K562 (cell line): Measurements from ENCODE around the gene ITGAE. TPM values are rescaled to one million over a fixed set of nuclear protein-coding genes. Genes with fewer than 3 reads are reported as not detected.

Source experiments
- ATAC-seq: fragments of 200-7000 bp; cut with Tn5 transposase; 3 replicates; pipeline ENCODE4 v1.9.1; 2020; ENCODE audit warnings: moderate library complexity
- BruUV-seq: library from RNA; stranded (reverse); fragments of 400-500 nt; replicated peaks from 2 replicates; lab custom pipeline; 2021; lab: Mats Ljungman, UMichigan
- CTCF ChIA-PET: fragments of 300-600 bp; formaldehyde crosslinking; extraction: SDS; loops from one replicate; lab custom pipeline; 2021; ENCODE audit warnings: low intra/inter-chr PET ratio; lab: Yijun Ruan, JAX
- POLR2A ChIA-PET: fragments of 300-600, 350-650 bp; sonication (Branson Sonifier 250); formaldehyde crosslinking; extraction: SDS; loops from one replicate; lab custom pipeline; 2021; ENCODE audit warnings: antibody characterized with exemption, inconsistent platforms; lab: Yijun Ruan, JAX
- DNase-seq, 4 experiments: peaks; one replicate each; pipeline versions ENCODE4 v3.0.0 to v3.0.0-alpha.2; 2011 to 2018; ENCODE audit warnings: low spot score in 3 of 4, mixed read lengths in 3 of 4; ENCODE audit errors: extremely low read depth in 1 of 4
- FAIRE-seq: peaks from 2 replicates; lab custom pipeline; 2011; peaks lifted over from hg19 to GRCh38; lab: Jason Lieb, UNC
- H2AFZ ChIP-seq: 2 replicates; pipeline ENCODE4 v1.6.0; 2011; ENCODE audit warnings: low read depth, low read length, control low read depth, inconsistent platforms
- H3K27ac ChIP-seq: fragments of 200-600 bp; 3 replicates; pipeline ENCODE4 v1.8.0; 2011; ENCODE audit warnings: low read depth, mild to moderate bottlenecking, control low read depth, inconsistent platforms, low read length, moderate library complexity, mixed read lengths; ENCODE audit errors: extremely low read depth
- H3K27me3 ChIP-seq, 2 experiments: fragments of 300-600 bp in 1 of 2; 2 replicates in 1 of 2; 3 replicates in 1 of 2; pipeline versions ENCODE4 v1.6.0 to v1.8.0; 2011; ENCODE audit warnings: inconsistent platforms in 2 of 2, low read length in 2 of 2, mild to moderate bottlenecking in 1 of 2, mixed read lengths in 1 of 2, moderate library complexity in 1 of 2; ENCODE audit not compliant: control insufficient read depth in 2 of 2, insufficient read depth in 2 of 2
- H3K36me3 ChIP-seq: fragments of 300-600 bp; 3 replicates; pipeline ENCODE4 v1.8.0; 2011; ENCODE audit warnings: mild to moderate bottlenecking, low read length, inconsistent platforms; ENCODE audit not compliant: control insufficient read depth, insufficient read depth
- H3K4me1 ChIP-seq, 2 experiments: fragments of 200-600 bp in 1 of 2; replicated peaks in 1 of 2; 2 replicates in 1 of 2; 3 replicates in 1 of 2; pipeline versions ENCODE4 v1.5.1 to v1.8.0; 2011; ENCODE audit warnings: inconsistent platforms in 2 of 2, low read length in 2 of 2, mild to moderate bottlenecking in 1 of 2, mixed read lengths in 1 of 2, moderate library complexity in 1 of 2; ENCODE audit not compliant: control insufficient read depth in 2 of 2, insufficient read depth in 2 of 2
- H3K4me2 ChIP-seq: 2 replicates; pipeline ENCODE4 v1.6.1; 2011; ENCODE audit warnings: low read length, control low read depth, inconsistent platforms, mixed read lengths; ENCODE audit not compliant: insufficient read depth
- H3K4me3 ChIP-seq: fragments of 200-600 bp; sonication (generic), shearing (Covaris generic); 2 replicates; pipeline ENCODE4 v1.5.1; 2016; ENCODE audit warnings: control low read depth, inconsistent platforms
- H3K79me2 ChIP-seq: fragments of 200-600 bp; 3 replicates; pipeline ENCODE4 v1.8.0; 2011; ENCODE audit warnings: low read length, inconsistent platforms; ENCODE audit not compliant: control insufficient read depth, insufficient read depth
- H3K9ac ChIP-seq, 2 experiments: 2 replicates each; pipeline versions ENCODE4 v1.6.0 to v1.6.1; 2011; ENCODE audit warnings: low read depth in 2 of 2, low read length in 2 of 2, control low read depth in 1 of 2, inconsistent platforms in 1 of 2, mild to moderate bottlenecking in 1 of 2, mixed read lengths in 1 of 2; ENCODE audit not compliant: insufficient read depth in 1 of 2
- H3K9me1 ChIP-seq: one replicate; pipeline ENCODE4 v1.6.0; 2011; ENCODE audit warnings: inconsistent platforms, mild to moderate bottlenecking, low read length, moderate library complexity; ENCODE audit not compliant: control insufficient read depth, insufficient read depth
- H3K9me3 ChIP-seq: replicated peaks from 2 replicates; pipeline ENCODE4 v1.5.1; 2011; ENCODE audit warnings: low read depth, low read length, inconsistent platforms; ENCODE audit not compliant: control insufficient read depth, insufficient read depth
- H4K20me1 ChIP-seq: replicated peaks from 2 replicates; pipeline ENCODE4 v1.6.1; 2011; ENCODE audit warnings: low read length, inconsistent platforms, mixed read lengths; ENCODE audit not compliant: control insufficient read depth, insufficient read depth
- ATF1 ChIP-seq, 2 experiments: fragments of 450-650 bp in 1 of 2; IDR thresholded peaks; 2 replicates each; pipeline ENCODE4 v1.6.1; 2016; ENCODE audit warnings: missing compliant biosample characterization in 1 of 2, missing genetic modification characterization in 1 of 2
- CREM ChIP-seq: IDR thresholded peaks from 2 replicates; pipeline ENCODE4 v1.6.1; 2014; ENCODE audit warnings: antibody characterized with exemption, low read depth
- DPF2 ChIP-seq: fragments of 450-650 bp; IDR thresholded peaks from 2 replicates; pipeline ENCODE4 v1.6.1; 2016
- JUN ChIP-seq, 2 experiments: sonication (generic) in 1 of 2; formaldehyde crosslinking in 1 of 2; IDR thresholded peaks; 2 replicates each; pipeline versions ENCODE4 v1.6.1 to v1.8.0; 2012 to 2022; ENCODE audit warnings: borderline replicate concordance in 2 of 2, mild to moderate bottlenecking in 2 of 2, improper control_type of control experiment in 1 of 2, low read depth in 1 of 2, low read length in 1 of 2, missing genetic modification reagents in 1 of 2
- KDM5B ChIP-seq: fragments of 200-600 bp; sonication (generic); IDR thresholded peaks from 2 replicates; pipeline ENCODE4 v1.6.1; 2012; ENCODE audit warnings: low read depth, mild to moderate bottlenecking, moderate library complexity, low read length, control low read depth, inconsistent platforms; ENCODE audit not compliant: insufficient replicate concordance
- MEIS2 ChIP-seq: fragments of 450-650 bp; IDR thresholded peaks from 2 replicates; pipeline ENCODE4 v1.6.1; 2014; ENCODE audit warnings: mild to moderate bottlenecking; ENCODE audit not compliant: partially characterized antibody
- RB1 ChIP-seq: fragments of 450-650 bp; IDR thresholded peaks from 2 replicates; pipeline ENCODE4 v1.6.1; 2017; ENCODE audit warnings: low read depth, mild to moderate bottlenecking
- RBFOX2 ChIP-seq: fragments of 200-400 bp; formaldehyde crosslinking; IDR thresholded peaks from 2 replicates; pipeline ENCODE4 v1.6.1; 2017; ENCODE audit warnings: low read depth, mild to moderate bottlenecking, low read length, moderate library complexity
- RNF2 ChIP-seq: sonication (generic); IDR thresholded peaks from 2 replicates; pipeline ENCODE4 v1.6.1; 2016
- ZKSCAN1 ChIP-seq: fragments of 150-350 bp; IDR thresholded peaks from 2 replicates; pipeline ENCODE4 v1.6.1; 2016; ENCODE audit warnings: low read depth, low read length
- ZNF232 ChIP-seq: sonication (generic); formaldehyde crosslinking; IDR thresholded peaks from 2 replicates; pipeline ENCODE4 v1.8.0; 2022; ENCODE audit warnings: mild to moderate bottlenecking, missing genetic modification reagents
- ZNF507 ChIP-seq: conservative IDR thresholded peaks from 2 replicates; pipeline ENCODE4 v1.6.1; 2017; ENCODE audit warnings: missing genetic modification characterization, missing compliant biosample characterization
- ZNF639 ChIP-seq, 2 experiments: fragments of 200-800 bp in 1 of 2; sonication (Bioruptor generic) in 1 of 2; sonication (generic) in 1 of 2; formaldehyde crosslinking in 1 of 2; IDR thresholded peaks in 1 of 2; conservative IDR thresholded peaks in 1 of 2; 2 replicates each; pipeline versions ENCODE4 v1.5.0 to v1.6.1; 2016 to 2020; ENCODE audit warnings: missing compliant biosample characterization in 1 of 2, missing genetic modification characterization in 1 of 2, missing genetic modification reagents in 1 of 2
- WGBS: fragments of 100-300 bp; shearing (Covaris generic); methylation state at CpG from one replicate; pipeline ENCODE4 v1.1.6; 2016; ENCODE audit warnings: low coverage, mixed read lengths; ENCODE audit not compliant: insufficient coverage; ENCODE audit errors: missing lambda C conversion rate; 5-methylcytosine and 5-hydroxymethylcytosine counted together
- in situ Hi-C: fragments of 300-500 bp; cut with MboI; formaldehyde crosslinking; loops from 4 replicates; pipeline ENCODE4 v1.15.0; 2018; ENCODE audit warnings: inconsistent platforms, mixed read lengths
- intact Hi-C: fragments of 100-400 bp; cut with micrococcal nuclease; formaldehyde crosslinking; loops from 2 replicates; pipeline ENCODE4 v1.14.2; 2022
- polyA plus RNA-seq, 8 experiments: library from polyadenylated mRNA; depleted of rRNA in 4 of 8; stranded (reverse) in 5 of 8; unstranded in 3 of 8; fragments of >200 nt; fragmentation: Nextera tagmentation in 2 of 8; fragmentation: Illumina TruSeq in 1 of 8; extraction: Ambion mirVana in 2 of 8; extraction: Trizol in 1 of 8; gene quantifications; 2 replicates each; pipeline versions ENCODE4 v1.2.1 to v1.2.3, GENCODE V29; 2011 to 2014; ENCODE audit warnings: inconsistent platforms in 1 of 8, missing spikeins in 1 of 8
- total RNA-seq, 7 experiments: library from RNA; depleted of rRNA in 6 of 7; stranded (reverse); fragments of >200 nt in 6 of 7; fragmentation: Illumina TruSeq in 2 of 7; extraction: Trizol in 2 of 7; gene quantifications; 2 replicates each; pipeline versions ENCODE4 v1.2.1 to v1.2.3, GENCODE V29; 2011 to 2021; ENCODE audit warnings: low replicate concordance in 1 of 7
- TF ChIP-seq, protein P1 (sequence below): fragments of 450-650 bp; IDR thresholded peaks from 2 replicates; pipeline ENCODE4 v1.7.0; 2016; ENCODE audit warnings: borderline replicate concordance
- TF ChIP-seq, protein P2 (sequence below): fragments of 250-450 bp; sonication (Bioruptor Pico); IDR thresholded peaks from 2 replicates; pipeline ENCODE4 v1.4.0; 2020; ENCODE audit warnings: mild to moderate bottlenecking, moderate library complexity, borderline replicate concordance

ITGAE gene
- total and polyA plus RNA-seq, 9 of the 15 experiments (the other 6 are each of a cell fraction or from before 2014, with no cell fraction given), result 14.8 to 160 (median 27.0) TPM

DNA sequence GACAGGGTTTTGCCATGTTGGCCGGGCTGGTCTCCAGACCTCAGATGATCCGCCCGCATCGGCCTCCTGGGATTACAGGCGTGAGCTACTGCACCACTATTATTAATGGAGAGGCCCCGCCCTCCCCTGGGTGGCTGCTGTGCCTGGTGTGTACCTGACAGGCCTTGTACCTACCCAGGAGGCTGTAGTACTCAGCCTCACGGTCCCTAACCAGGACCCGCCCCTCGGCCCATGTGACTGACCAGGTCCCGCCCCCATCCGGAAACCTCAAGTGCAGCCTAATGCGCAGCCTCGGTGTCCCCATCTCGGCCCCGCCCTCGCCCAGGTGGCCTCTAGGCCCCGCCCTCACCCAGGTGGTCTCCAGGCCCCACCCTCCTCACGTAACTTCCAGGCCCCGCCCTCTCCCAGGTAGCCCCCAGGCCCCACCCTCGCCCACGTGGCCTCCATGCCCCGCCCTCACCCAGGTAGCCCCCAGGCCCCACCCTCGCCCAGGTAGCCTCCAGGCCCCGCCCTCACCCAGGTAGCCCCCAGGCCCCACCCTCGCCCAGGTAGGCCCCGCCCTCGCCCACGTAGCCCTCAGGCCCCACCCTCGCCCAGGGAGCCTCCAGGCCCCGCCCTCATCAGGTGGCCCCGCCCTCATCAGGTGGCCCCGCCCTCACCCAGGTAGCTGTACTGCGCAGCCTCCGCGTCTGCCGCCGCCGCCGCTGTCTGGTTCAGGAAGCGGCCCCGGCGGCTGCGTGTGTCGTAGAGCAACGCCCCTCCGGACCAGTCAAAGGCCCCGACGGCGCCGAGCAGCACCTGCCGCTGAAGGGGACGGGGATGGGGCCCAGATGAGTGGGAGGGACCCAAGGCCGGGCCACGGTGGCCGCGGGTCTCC is 46.3 kb downstream of the ITGAE start:
- intact Hi-C loops, result no loop called here
- DNase-seq, result peak; percentile 82 to 94 (median 93)
- no peak for TF ChIP-seq ZNF639 (CRISPR knock-in tag; conservative IDR thresholded peaks at IDR 0.05 in 1 of 2, IDR thresholded peaks at IDR 0.05 in 1 of 2)
- no peak for TF ChIP-seq ZNF507 (tag)
- TF ChIP-seq DPF2, result no peak
- TF ChIP-seq ZNF232 (CRISPR knock-in tag), result no peak
- no peak for TF ChIP-seq CREM
- TF ChIP-seq, protein P1, sequence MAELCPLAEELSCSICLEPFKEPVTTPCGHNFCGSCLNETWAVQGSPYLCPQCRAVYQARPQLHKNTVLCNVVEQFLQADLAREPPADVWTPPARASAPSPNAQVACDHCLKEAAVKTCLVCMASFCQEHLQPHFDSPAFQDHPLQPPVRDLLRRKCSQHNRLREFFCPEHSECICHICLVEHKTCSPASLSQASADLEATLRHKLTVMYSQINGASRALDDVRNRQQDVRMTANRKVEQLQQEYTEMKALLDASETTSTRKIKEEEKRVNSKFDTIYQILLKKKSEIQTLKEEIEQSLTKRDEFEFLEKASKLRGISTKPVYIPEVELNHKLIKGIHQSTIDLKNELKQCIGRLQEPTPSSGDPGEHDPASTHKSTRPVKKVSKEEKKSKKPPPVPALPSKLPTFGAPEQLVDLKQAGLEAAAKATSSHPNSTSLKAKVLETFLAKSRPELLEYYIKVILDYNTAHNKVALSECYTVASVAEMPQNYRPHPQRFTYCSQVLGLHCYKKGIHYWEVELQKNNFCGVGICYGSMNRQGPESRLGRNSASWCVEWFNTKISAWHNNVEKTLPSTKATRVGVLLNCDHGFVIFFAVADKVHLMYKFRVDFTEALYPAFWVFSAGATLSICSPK, result no peak
- peak; percentile 6 for TF ChIP-seq MEIS2
- no peak for TF ChIP-seq ZKSCAN1
- peak; percentile 46 for TF ChIP-seq KDM5B
- TF ChIP-seq JUN (IDR thresholded peaks at IDR 0.05; ENCODE audit: borderline replicate concordance, low read depth, low read length), result no peak
- TF ChIP-seq JUN (CRISPR knock-in tag; IDR thresholded peaks at IDR 0.05; ENCODE audit: borderline replicate concordance), result no peak
- TF ChIP-seq RBFOX2, result peak; percentile 81
- peak; percentile 70; the same call in 1 of the 2 replicates for TF ChIP-seq RB1
- TF ChIP-seq RNF2, result no peak
- TF ChIP-seq, protein P2, sequence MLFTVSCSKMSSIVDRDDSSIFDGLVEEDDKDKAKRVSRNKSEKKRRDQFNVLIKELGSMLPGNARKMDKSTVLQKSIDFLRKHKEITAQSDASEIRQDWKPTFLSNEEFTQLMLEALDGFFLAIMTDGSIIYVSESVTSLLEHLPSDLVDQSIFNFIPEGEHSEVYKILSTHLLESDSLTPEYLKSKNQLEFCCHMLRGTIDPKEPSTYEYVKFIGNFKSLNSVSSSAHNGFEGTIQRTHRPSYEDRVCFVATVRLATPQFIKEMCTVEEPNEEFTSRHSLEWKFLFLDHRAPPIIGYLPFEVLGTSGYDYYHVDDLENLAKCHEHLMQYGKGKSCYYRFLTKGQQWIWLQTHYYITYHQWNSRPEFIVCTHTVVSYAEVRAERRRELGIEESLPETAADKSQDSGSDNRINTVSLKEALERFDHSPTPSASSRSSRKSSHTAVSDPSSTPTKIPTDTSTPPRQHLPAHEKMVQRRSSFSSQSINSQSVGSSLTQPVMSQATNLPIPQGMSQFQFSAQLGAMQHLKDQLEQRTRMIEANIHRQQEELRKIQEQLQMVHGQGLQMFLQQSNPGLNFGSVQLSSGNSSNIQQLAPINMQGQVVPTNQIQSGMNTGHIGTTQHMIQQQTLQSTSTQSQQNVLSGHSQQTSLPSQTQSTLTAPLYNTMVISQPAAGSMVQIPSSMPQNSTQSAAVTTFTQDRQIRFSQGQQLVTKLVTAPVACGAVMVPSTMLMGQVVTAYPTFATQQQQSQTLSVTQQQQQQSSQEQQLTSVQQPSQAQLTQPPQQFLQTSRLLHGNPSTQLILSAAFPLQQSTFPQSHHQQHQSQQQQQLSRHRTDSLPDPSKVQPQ (CRISPR knock-in tag), result no peak
- no peak for TF ChIP-seq ATF1 (CRISPR knock-in tag; IDR thresholded peaks at IDR 0.05)
- peak; percentile 44 for TF ChIP-seq ATF1 (tag; IDR thresholded peaks at IDR 0.05)

More for the DNA sequence above, 46.3 kb downstream of the ITGAE start:
- CTCF ChIA-PET, result no interaction called here
- H3K4me2 ChIP-seq, result peak overlapping the region; percentile 76; the same call in 1 of the 2 replicates
- POLR2A ChIA-PET, result no interaction called here
- H3K27me3 ChIP-seq, result peaks cover 0 to 16% of the 10 kb centered on the region in 2 experiments; a peak in 3 of 5 replicates
- H3K79me2 ChIP-seq, result no peaks in the 10 kb centered on the region
- ATAC-seq (peak; percentile 95), FAIRE-seq (no peak)
- peaks cover 4 to 25% of the 10 kb centered on the region in 2 experiments; a peak in 4 of 5 replicates for H3K4me1 ChIP-seq
- H3K27ac ChIP-seq, result peak overlapping the region; percentile 44
- no peaks in the 10 kb centered on the region for H4K20me1 ChIP-seq
- H3K9ac ChIP-seq, result peak overlapping the region; percentile 53 to 90
- in situ Hi-C loops, result no loop called here
- no TSS peak for BruUV-seq
- peaks cover 2% of the 10 kb centered on the region for H3K9me1 ChIP-seq
- no peaks in the 10 kb centered on the region for H3K9me3 ChIP-seq
- no peaks in the 10 kb centered on the region for H3K36me3 ChIP-seq
- H2AFZ ChIP-seq, result peak overlapping the region; percentile 91
- H3K4me3 ChIP-seq, result peak overlapping the region; percentile 50
- WGBS, result 17% methylated on average over 16 of the region's 56 CpGs
